HFF-Myc (cell line): ENCODE data around the gene MTURN.

ENCODE experiments used
- DNase-seq: peaks from one replicate; pipeline ENCODE4 v3.0.0-alpha.2; 2011; ENCODE audit warnings: low read depth; ENCODE audit errors: extremely low read depth
- H3K4me3 ChIP-seq: replicated peaks from 2 replicates; pipeline ENCODE4 v1.5.1; 2011; ENCODE audit warnings: low read depth, mild to moderate bottlenecking, control low read depth, low read length
- TF ChIP-seq, protein P1 (sequence below): IDR thresholded peaks from 2 replicates; pipeline ENCODE4 v1.5.1; 2012; ENCODE audit warnings: mild to moderate bottlenecking, low read depth, low read length, control low read depth; ENCODE audit errors: missing control alignments

Gene MTURN

DNA sequence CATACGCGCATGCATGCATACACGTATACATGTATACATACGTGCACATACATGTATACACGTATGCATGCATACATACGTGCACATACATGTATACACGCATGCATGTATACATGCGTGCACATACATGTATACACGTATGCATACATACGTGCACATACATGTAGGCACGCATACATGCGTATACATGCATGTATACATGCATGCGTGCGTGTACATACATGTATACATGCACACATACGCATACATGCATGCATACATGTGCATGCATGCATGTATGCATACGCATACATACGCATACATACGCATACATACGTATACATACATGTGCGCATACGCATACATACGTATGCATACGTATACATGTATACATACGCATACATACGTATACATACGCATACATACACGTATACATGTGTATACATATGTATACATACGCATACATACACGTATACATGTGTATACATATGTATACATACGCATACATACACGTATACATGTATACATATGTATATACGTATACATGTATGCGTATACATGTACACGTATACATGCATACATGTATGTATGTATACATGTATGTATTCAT is 19.0 kb upstream of the MTURN start:
- no peak overlapping the region for H3K4me3 ChIP-seq
- DNase-seq: no peak
- TF ChIP-seq, protein P1, sequence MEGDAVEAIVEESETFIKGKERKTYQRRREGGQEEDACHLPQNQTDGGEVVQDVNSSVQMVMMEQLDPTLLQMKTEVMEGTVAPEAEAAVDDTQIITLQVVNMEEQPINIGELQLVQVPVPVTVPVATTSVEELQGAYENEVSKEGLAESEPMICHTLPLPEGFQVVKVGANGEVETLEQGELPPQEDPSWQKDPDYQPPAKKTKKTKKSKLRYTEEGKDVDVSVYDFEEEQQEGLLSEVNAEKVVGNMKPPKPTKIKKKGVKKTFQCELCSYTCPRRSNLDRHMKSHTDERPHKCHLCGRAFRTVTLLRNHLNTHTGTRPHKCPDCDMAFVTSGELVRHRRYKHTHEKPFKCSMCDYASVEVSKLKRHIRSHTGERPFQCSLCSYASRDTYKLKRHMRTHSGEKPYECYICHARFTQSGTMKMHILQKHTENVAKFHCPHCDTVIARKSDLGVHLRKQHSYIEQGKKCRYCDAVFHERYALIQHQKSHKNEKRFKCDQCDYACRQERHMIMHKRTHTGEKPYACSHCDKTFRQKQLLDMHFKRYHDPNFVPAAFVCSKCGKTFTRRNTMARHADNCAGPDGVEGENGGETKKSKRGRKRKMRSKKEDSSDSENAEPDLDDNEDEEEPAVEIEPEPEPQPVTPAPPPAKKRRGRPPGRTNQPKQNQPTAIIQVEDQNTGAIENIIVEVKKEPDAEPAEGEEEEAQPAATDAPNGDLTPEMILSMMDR: no peak

DNA sequence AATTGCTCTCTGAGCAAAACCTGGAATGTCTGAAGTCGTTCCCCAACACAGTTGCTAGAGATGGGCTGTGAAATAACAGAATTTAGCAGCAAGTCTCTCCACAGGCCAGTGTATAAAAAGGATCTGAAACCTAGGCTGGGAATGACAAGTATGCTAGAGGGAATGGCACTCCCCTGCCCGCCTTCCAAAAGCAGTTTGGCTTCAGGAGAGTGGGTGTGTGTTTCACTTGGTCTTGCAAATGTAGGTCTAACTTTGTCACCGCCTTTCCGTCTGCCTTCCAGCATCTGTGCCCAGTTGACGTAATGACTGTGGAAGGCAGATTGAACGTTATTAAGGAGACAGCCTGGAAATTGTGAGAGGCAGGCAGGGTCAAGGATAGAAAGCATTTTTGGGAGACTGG is 18.0 kb upstream of the MTURN start:
- H3K4me3 ChIP-seq: no peak overlapping the region
- DNase-seq: no peak
- TF ChIP-seq, protein P1: no peak

DNA sequence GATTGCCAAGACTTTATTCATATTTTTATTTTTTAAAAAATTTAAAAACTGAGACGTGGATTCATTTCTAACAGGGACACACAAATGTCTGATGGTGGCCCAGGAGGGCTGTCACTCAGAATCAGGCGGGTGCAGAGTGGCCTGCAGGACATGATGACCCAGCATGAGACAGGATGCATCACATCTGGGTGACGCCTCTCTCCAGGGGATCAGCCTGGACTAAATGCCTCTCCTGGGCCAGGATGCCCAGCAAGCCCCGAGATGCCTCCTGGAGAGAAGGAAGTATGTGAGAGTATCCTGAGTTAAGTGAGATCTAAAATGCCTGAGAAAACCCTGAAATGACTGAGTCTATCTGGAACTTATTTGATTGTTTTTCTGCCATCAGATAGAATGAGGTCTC is 16.9 kb upstream of the MTURN start:
- TF ChIP-seq, protein P1: no peak
- no peak overlapping the region for H3K4me3 ChIP-seq
- no peak for DNase-seq

DNA sequence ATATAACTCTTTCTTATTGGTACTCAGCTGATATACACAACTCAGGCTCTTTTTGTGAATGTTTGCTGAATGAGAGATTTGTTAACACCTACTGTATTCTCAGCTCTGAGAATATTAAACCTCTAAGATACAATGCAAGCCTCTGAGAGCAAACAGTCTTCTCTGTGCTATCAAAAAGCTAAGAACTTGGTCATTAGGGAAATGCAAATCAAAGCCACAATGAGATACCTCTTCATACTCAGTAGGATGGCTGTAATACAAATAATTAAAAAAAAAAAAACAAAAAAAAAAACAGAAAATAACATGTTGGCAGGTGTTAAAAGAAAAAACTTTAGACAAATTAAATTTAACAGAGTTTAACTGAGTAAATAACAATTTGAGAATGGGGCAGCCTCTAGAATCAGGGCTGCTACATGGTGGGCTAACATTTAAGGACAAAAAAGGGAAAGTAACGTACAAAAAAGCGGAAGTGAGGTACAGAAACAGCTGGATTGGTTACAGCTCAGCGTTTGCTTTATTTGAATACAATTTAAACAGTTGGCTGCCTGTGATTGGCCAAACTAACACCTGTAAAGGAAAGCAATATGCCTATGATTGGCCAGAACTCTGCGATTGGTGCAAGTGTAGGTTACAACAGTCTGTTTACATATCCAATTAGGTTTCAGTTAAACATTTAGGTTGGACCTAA is 14.8 kb upstream of the MTURN start:
- TF ChIP-seq, protein P1: no peak
- no peak for DNase-seq
- H3K4me3 ChIP-seq: no peak overlapping the region

DNA sequence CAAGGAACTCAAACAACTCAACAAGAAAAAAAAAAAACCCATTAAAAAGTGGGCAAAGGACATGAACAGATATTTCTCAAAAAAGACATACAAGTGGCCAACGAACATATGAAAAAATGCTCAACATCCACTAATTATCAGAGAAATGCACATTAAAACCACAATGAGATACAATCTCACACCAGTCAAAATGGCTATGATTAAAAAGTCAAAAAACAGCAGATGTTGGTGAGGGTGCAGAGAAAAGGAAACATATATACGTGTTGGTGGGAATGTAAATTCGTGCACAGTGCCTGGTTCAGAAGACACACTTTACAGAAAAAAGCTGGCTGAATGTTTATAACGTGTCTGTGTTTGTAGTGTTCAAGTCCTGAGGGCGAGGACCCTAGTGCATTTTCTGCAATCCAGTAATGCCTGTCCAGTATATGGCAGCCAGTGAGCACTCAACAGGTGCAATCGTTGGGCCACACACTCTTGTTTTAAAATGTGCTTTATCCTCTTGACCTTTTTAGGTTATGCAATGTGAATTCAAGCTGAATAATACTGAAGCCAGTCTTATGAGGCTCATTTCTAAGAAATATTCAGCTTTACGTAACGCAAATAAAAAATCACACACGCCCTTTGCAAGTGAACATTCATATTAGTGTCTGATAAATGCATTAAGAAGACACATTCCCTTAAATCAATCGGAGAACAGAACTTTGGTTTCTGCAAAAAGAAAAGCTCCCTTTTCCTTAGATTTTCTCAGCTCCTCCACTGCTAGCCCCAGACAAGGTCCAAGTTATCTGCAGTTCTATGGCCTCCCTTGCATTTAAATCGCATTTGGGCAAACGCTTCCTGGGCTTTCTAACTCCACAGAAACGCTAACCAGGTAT is 813 bp upstream of the MTURN start:
- TF ChIP-seq, protein P1: no peak
- H3K4me3 ChIP-seq: peak overlapping the region; percentile 81
- DNase-seq: no peak

DNA sequence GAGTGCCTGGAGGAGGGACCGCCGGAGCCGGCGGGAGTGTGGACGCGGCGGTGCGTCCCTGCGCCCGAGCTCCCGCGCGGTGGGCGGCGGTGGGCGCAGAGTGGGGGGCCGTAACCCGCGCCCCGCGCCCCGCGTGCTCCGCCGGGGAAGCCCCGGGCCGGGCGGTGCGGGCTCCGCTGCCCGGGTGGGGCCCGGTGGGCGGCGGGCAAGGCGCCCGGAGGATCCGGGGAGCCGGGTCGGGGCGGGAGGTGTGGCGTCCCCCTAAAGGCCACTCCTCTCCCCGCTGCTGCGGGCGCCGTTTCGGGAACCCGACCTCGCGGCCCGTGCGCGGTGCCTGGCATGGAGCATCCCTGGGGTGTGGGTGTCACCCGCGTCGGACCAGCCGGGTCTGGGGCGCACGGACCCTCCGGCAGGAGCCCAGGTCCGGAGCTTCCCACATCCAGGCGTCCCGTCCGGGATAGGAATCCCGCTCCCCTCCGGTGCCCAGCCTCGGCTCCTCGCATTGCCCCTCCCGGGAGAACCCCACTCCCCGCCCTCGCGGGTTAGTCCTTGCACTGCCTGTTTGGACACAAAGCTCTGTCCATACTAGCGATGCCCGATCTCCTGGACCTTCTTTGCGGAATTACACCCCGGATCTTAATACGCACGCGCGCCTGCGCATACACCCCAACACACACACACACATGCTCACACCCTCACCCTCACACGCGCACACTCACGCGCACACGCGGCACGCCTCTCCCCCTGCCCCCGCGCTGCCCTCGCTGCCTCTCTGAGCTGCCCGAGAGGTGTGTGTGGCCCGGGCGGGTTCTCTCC is 723 bp downstream of the MTURN start:
- peak overlapping the region; percentile 81 for H3K4me3 ChIP-seq
- DNase-seq: no peak
- TF ChIP-seq, protein P1: no peak
